Stimulated activated naive CD4-positive, alpha-beta T cell treated with Interleukin-2 at 50 U/mL for 16 hours (primary cell): ENCODE data around the gene RASSF3.
"Not testable (repeated sequence)": the region's sequence is repeated elsewhere in the genome, so short reads cannot be mapped to it uniquely, and the experiment has no call there.

Source experiments
- DNase-seq: peaks from one replicate; lab custom pipeline; 2025; lab: John Stamatoyannopoulos, UW

The RASSF3 gene

GRCh38 chr12:64598831-64599230, 11.5 kb upstream of the RASSF3 start:
- DNase-seq: no peak

GRCh38 chr12:64600164-64600561, 10.1 kb upstream of the RASSF3 start:
- DNase-seq: no peak

GRCh38 chr12:64603183-64603841, 7.0 kb upstream of the RASSF3 start:
- no peak for DNase-seq

- peak; percentile 7 for DNase-seq
Measured at GRCh38 chr12:64608901-64609535, 1.3 kb upstream of the RASSF3 start.

GRCh38 chr12:64609536-64610078, 688 bp upstream of the RASSF3 start:
- DNase-seq: no peak

GRCh38 chr12:64610660-64611340, 505 bp downstream of the RASSF3 start:
- DNase-seq: peak; percentile 62

GRCh38 chr12:64611341-64612284, 1.3 kb downstream of the RASSF3 start:
- DNase-seq: peak; percentile 29

GRCh38 chr12:64612843-64613242, 2.5 kb downstream of the RASSF3 start:
- no peak for DNase-seq

- not testable (repeated sequence) for DNase-seq
Measured at GRCh38 chr12:64613775-64614398, 3.6 kb downstream of the RASSF3 start.

- no peak for DNase-seq
Measured at GRCh38 chr12:64616201-64616600, 5.9 kb downstream of the RASSF3 start.

- no peak for DNase-seq
Measured at GRCh38 chr12:64618953-64619590, 8.8 kb downstream of the RASSF3 start.

GRCh38 chr12:64621257-64621942, 11.1 kb downstream of the RASSF3 start:
- DNase-seq: no peak

GRCh38 chr12:64624035-64624434, 13.7 kb downstream of the RASSF3 start:
- DNase-seq: no peak

- peak; percentile 29 for DNase-seq
Measured at GRCh38 chr12:64625243-64626077, 15.2 kb downstream of the RASSF3 start.

- not testable (repeated sequence) for DNase-seq
Measured at GRCh38 chr12:64626588-64626987, 16.3 kb downstream of the RASSF3 start.

GRCh38 chr12:64627771-64628170, 17.5 kb downstream of the RASSF3 start:
- DNase-seq: no peak

- no peak for DNase-seq
Measured at GRCh38 chr12:64631197-64631596, 20.9 kb downstream of the RASSF3 start.

GRCh38 chr12:64633011-64633939, 23.0 kb downstream of the RASSF3 start:
- no peak for DNase-seq
